ENCODE results near the gene ZBTB11. TPM values are rescaled to one million over a fixed set of nuclear protein-coding genes. Genes with fewer than 3 reads are reported as not detected.

The ZBTB11 gene
- total and polyA plus RNA-seq, 2 experiments from 2014 or later, result 7.7 to 22.4 TPM

DNA sequence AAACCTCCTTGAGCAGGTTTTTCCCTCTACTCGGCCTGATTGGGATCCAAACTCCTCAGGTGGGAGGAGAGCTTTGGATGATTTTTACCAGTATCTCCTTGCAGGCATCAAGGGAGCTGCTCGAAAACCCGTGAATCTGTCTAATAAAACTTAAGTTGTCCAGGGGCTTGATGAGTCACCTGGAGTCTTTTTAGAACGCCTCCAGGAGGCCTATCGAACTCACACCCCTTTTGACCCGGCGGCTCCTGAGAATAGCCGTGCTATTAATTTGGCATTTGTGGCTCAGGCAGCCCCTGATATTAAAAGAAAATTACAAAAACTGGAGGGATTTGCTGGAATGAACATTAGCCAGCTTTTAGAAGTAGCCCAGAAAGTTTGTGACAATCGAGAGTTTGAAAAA, 41.6 kb downstream of the ZBTB11 start:
- peaks cover 3% of the 10 kb centered on the region for H3K27me3 Mint-ChIP-seq (ENCODE audit: insufficient read depth, low read depth, poor library complexity)
- H3K36me3 Mint-ChIP-seq (ENCODE audit: low read depth), result no peaks in the 10 kb centered on the region; the same call in 2 of the 3 replicates
- Histone ChIP-seq H3K36me3 (ENCODE audit: insufficient read depth) (no peaks in the 10 kb centered on the region), H4K20me1 (replicated peaks; ENCODE audit: insufficient read depth) (no peaks in the 10 kb centered on the region), H3K9me2 (ENCODE audit: insufficient read depth) (no peaks in the 10 kb centered on the region), H3F3A (replicated peaks; ENCODE audit: low read depth) (no peaks in the 10 kb centered on the region), H3K27me3 (ENCODE audit: insufficient read depth) (no peaks in the 10 kb centered on the region), H3K4me1 (ENCODE audit: insufficient read depth) (no peaks in the 10 kb centered on the region; the same call in 1 of the 2 replicates), H3K4me2 (no peak overlapping the region; the same call in 1 of the 2 replicates), H3K79me2 (replicated peaks; ENCODE audit: insufficient read depth) (no peaks in the 10 kb centered on the region), H3K27ac (ENCODE audit: low read depth) (no peak overlapping the region), H2AFZ (peak overlapping the region; percentile 74), H3K4me3 (no peak overlapping the region)
- no peak overlapping the region for H3K4me3 Mint-ChIP-seq
- no peaks in the 10 kb centered on the region; the same call in 2 of the 3 replicates for H3K9me3 Mint-ChIP-seq
- no peak overlapping the region for H3K27ac Mint-ChIP-seq
- ATAC-seq (no peak), DNase-seq (ENCODE audit: low spot score) (no peak)
- TF ChIP-seq ETS1 (IDR thresholded peaks at IDR 0.05), result no peak
- H3K4me1 Mint-ChIP-seq, result peaks cover 10% of the 10 kb centered on the region

DNA sequence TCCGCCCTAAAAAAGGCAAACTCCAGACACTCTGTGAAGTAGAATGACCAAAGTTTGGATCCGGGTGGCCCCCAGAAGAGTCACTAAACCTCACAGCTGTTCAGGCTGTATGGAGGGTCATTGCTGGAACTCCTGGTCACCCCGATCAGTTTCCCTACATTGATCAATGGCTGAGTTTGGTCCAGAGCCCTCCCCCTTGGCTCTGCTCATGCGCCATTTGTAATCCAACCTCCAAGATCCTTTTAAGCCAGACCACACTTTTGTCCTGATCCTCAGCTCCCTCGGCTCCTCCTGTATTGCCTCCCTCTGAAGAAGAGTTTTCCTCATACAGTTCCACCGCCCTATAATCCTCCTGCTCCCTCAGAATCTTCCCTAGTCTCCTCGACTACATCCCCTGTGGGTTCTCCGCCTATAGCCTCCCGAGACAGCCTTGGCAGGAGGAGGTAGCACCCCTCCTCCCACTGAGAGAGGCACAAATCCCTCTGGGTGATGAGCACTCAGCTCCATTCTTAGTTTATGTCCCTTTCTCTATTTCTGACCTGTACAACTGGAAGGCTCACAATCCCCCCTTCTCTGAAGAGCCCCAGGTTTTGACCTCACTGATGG, 42.2 kb downstream of the ZBTB11 start:
- DNase-seq (ENCODE audit: low spot score) (no peak), ATAC-seq (no peak)
- Mint-ChIP-seq H3K4me1 (peaks cover 10% of the 10 kb centered on the region), H3K9me3 (no peaks in the 10 kb centered on the region; the same call in 2 of the 3 replicates), H3K36me3 (ENCODE audit: low read depth) (no peaks in the 10 kb centered on the region; the same call in 2 of the 3 replicates), H3K27ac (no peak overlapping the region), H3K27me3 (ENCODE audit: insufficient read depth, low read depth, poor library complexity) (peaks cover 3% of the 10 kb centered on the region), H3K4me3 (no peak overlapping the region)
- H3K79me2 ChIP-seq (replicated peaks; ENCODE audit: insufficient read depth), result no peaks in the 10 kb centered on the region
- H3K4me2 ChIP-seq, result no peak overlapping the region
- H3K27me3 ChIP-seq (ENCODE audit: insufficient read depth), result no peaks in the 10 kb centered on the region
- no peak for TF ChIP-seq STAT1 (IDR thresholded peaks at IDR 0.05; ENCODE audit: unreplicated experiment)
- TF ChIP-seq ETS1 (IDR thresholded peaks at IDR 0.05), result no peak
- TF ChIP-seq REST (IDR thresholded peaks at IDR 0.05; ENCODE audit: unreplicated experiment), result no peak
- no peak for TF ChIP-seq ZNF462 (CRISPR knock-in tag; IDR thresholded peaks at IDR 0.05)
- TF ChIP-seq ZNF114 (CRISPR knock-in tag; IDR thresholded peaks at IDR 0.05), result no peak
- no peak for TF ChIP-seq POLR2AphosphoS5 (IDR thresholded peaks at IDR 0.05; ENCODE audit: low read depth)
- no peak for TF ChIP-seq ZNF331 (CRISPR knock-in tag; IDR thresholded peaks at IDR 0.05; ENCODE audit: low read depth)
- TF ChIP-seq EZH2phosphoT487 (IDR thresholded peaks at IDR 0.05; ENCODE audit: unreplicated experiment), result no peak
- TF ChIP-seq CREB1 (CRISPR knock-in tag; IDR thresholded peaks at IDR 0.05; ENCODE audit: low read depth), result no peak
- H3K9me2 ChIP-seq (ENCODE audit: insufficient read depth), result no peaks in the 10 kb centered on the region
- no peaks in the 10 kb centered on the region for H4K20me1 ChIP-seq (replicated peaks; ENCODE audit: insufficient read depth)
- no peaks in the 10 kb centered on the region for H3K36me3 ChIP-seq (ENCODE audit: insufficient read depth)
- H3K27ac ChIP-seq (ENCODE audit: low read depth), result no peak overlapping the region
- H2AFZ ChIP-seq, result peak overlapping the region; percentile 74
- no peaks in the 10 kb centered on the region; the same call in 1 of the 2 replicates for H3K4me1 ChIP-seq (ENCODE audit: insufficient read depth)
- no peak overlapping the region for H3K4me3 ChIP-seq
- no peaks in the 10 kb centered on the region for H3F3A ChIP-seq (replicated peaks; ENCODE audit: low read depth)

All from GM23338 (cell line).